Middle frontal gyrus (tissue), 1 donor: ENCODE measurements around the gene TFF2.

Experiments
- DNase-seq: peaks from one replicate; pipeline ENCODE4 v3.0.0-alpha.2; 2015; ENCODE audit warnings: low spot score; ENCODE audit errors: extremely low spot score

The TFF2 gene

DNA sequence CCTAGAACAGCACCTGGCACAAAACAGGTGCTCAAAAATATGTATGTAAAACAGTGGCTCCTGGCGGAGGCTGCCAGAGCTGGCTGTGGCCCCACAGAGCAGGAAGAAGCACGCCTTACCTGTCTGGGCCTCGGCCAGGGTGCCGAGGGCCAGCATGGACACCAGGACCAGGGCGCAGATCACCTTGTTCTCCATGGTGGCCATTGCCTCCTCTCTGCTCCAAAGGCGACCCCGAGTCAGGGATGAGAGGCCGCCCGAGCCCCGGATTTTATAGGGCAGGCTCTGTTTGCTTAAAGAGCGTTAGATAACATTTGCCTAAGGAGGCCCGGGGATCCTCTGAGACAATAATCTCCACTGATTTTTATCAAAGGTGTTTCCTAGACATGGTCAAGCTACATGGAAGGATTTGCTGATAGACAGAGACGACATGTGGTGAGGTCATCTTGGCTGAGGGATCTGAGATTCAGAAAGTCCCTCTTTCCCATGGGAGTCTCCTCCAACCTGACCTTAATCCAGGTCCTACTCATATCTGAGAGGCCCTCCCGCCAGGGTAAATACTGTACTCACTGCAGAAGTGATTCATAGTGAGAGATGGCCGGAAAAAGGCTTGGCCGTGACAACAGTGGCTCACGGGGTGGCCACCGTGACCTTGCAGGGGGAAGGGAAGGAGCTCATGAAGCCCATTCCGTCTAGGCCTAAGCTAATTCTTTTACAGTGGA, 15.7 kb upstream of the TFF2 start, which contains the start of gene TFF1:
TSS of gene TFF1 (minus strand) at position 244 of the 719 bp plus-strand sequence. CDS start at position 204, 40 bp downstream.
- no peak for DNase-seq

DNA sequence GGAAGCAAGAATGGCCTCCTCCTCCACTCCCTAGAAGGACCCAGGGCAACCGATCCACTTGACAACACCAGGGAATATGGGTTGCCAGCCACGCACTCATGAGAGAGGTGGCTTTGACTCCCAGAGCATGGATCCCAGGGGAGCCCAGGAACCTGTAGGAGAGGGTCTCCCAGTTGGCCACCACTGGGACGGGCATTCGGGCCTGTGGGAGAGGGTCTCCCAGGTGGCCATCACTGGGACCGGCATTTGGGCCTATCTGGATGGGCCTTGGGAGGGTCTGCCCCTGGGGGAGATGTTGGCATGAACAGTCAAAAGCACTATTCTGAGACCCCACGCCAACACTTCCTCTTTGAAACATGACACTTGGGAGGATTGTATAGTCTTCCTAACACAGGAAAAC, 15.0 kb upstream of the TFF2 start:
- no peak for DNase-seq

GRCh38 chr21:42364304-42364865, 13.6 kb upstream of the TFF2 start:
- no peak for DNase-seq

DNA sequence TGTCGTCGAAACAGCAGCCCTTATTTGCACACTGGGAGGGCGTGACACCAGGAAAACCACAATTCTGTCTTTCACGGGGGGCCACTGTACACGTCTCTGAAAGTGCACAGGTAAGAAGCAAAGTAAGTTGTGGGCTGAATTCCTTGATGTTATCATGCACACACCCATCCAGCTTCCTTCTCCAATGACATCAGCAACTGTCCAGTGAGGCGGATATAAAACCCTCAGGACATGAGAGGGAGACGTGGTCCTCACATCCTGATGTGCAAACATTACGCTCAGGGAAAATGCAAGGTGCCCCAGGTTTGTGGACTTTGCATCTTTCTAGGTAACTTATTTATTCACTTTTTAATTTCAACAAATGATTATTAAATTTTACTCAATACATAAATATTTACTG, 12.5 kb upstream of the TFF2 start:
- DNase-seq = no peak

DNA sequence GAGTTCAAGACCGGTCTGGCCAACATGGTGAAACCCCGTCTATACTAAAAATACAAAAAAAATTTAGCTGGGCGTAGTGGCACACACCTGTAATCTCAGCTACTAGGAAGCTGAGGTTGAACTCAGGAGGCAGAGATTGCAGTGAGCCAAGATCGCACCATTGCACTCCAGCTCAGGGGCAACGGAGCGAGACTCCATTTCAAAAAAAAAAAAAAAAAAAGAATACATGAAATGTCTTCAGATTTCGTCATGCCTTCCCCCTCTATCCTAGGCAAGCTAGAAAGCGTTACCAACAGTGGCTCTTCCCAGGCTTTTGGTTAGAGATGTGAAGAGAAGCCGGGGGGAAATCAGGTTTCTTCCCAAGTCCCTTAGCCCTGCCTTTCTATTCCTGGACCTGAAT, 11.9 kb upstream of the TFF2 start:
- DNase-seq = no peak

DNA sequence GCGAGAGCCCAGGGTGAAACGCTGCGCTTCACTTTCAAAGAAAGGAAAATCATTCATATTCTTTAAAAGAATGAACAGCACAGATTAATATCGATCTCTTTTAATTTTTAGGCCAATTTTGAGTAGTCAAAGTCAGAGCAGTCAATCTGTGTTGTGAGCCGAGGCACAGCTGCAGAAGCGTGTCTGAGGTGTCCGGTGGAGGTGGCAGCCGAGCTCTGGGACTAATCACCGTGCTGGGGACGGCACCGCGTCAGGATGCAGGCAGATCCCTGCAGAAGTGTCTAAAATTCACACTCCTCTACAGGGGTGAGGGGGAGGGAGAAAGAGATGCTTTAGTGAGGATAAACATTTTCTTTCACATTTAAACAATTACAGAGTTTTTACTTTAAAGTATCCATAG, 11.4 kb upstream of the TFF2 start:
- no peak for DNase-seq

GRCh38 chr21:42361286-42361685, 10.5 kb upstream of the TFF2 start:
- DNase-seq = no peak

- DNase-seq = no peak
Observed at GRCh38 chr21:42360317-42360716, 9.5 kb upstream of the TFF2 start.

GRCh38 chr21:42358937-42359336, 8.1 kb upstream of the TFF2 start:
- DNase-seq = no peak

DNA sequence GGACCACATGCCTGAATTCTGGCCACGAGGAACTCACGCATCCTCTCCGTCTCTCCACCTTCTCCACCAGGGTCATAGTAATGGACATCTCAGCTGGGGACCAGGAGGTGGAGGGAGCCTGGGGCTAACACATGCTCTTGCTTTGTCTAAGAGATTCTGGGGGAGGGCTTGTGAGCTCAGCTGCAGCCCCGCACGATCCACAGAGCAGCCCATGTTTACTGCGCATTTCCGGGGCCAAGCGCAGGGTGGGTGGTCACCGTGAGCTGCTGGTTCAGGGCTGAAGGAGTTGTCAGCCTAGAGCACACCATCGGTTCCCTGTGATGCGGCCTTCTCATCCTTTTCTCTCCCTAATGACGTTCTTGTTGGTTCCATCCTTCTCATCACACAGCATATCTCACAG, 7.5 kb upstream of the TFF2 start:
- no peak for DNase-seq

DNA sequence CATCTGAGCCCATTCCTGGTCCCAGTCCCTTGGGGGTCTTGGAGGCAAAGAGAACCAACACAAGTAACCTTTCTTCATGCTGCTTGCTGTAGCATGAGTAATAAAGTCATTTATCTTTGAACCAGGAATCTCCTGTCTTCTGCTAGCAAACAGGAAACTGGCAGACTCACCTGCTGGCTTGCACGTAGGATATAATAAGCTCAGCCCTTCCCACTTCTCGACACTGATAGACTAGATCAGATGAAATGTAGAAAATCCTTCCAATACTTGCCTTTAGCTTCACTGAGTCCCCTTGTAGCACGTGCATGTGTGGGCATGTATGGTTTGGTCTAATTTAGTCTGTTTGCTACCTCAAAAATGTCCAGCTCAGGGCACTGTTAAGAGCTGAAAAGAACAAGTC, 6.5 kb upstream of the TFF2 start:
- no peak for DNase-seq

GRCh38 chr21:42356650-42357049, 5.9 kb upstream of the TFF2 start:
- DNase-seq = no peak

DNA sequence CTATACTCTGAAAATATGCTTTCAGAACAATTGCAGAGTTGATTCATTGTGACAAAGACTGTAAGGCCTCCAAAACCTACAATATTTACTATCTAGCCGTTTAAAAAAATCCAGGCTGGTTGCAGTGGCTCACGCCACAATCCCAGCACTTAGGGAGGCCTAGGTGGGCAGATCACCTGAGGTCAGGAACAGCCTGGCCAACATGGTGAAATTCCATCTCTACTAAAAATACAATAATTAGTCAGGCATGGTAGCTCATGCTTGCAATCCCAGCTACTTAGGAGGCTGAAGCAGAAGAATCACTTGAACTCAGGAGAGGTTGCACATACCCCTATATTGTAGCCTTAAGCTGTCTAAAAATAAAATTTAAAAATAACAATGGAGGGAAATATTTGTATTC, 5.3 kb upstream of the TFF2 start:
- no peak for DNase-seq

- DNase-seq = no peak
Observed at GRCh38 chr21:42353623-42354022, 2.8 kb upstream of the TFF2 start.

- no peak for DNase-seq
Observed at GRCh38 chr21:42352441-42353095, 1.8 kb upstream of the TFF2 start.

DNA sequence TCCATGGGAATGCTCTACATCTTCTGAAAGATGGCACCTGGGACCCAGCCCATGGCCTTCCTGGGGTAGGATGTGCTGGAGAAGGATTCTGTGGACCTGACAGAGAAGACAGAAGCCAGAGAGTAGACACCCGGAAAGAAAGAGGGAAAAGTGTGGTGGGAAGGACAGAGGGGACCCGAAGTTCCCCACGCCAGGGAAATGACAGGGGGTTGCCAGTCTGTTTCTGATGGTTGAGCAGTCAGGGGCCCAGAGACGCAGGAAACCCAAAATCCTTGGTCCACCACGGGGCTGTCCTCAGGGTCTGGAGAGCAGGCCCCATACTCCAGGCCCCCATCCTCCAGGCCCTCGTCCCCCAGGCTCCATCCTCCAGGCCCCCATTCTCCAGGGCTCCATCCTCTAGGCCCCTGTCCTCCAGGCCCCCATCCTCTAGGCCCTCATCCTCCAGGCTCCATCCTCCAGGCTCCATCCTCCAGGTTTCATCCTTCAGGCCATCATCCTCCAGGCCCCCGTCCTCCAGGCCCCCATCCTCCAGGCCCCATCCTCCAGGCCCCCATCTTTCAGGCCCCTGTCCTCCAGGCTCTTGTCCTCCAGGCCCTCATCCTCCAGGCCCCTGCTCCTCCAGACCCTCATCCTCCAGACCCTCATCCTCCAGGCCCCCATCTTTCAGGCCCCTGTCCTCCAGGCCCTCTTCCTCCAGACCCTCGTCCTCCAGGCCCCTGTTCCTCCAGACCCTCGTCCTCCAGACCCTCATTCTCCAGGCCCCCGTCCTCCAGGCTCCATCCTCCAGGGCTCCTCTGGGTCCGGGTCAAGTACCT, 1.0 kb upstream of the TFF2 start:
- DNase-seq = no peak

DNA sequence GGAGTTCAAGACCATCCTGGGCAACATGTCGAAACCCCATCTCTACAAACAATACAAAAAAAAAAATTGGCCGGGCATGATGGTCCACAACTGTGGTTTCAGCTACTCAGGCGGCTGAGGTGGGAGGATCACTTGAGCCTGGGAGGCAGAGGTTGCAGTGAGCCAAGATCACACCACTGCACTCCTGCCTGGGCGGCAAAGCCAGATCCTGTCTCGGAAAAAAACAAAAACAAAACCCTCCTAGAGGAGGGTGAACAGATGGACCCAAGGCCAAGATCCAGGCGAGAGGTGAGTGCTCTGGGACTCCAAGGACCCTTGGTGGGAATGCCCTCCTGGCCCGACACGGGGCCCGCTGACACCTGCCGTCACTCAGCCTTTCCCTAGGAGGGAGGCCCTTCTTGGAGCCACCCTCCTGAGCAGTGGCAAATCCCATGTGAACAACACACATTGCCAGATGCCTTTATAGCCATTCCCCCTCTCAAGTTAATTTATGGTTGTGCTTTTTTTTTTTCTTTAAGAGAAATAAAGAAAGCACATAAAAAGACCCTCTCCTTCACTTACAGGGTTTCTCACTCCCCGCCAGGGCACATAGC, 380 bp downstream of the TFF2 start:
- DNase-seq = no peak

DNA sequence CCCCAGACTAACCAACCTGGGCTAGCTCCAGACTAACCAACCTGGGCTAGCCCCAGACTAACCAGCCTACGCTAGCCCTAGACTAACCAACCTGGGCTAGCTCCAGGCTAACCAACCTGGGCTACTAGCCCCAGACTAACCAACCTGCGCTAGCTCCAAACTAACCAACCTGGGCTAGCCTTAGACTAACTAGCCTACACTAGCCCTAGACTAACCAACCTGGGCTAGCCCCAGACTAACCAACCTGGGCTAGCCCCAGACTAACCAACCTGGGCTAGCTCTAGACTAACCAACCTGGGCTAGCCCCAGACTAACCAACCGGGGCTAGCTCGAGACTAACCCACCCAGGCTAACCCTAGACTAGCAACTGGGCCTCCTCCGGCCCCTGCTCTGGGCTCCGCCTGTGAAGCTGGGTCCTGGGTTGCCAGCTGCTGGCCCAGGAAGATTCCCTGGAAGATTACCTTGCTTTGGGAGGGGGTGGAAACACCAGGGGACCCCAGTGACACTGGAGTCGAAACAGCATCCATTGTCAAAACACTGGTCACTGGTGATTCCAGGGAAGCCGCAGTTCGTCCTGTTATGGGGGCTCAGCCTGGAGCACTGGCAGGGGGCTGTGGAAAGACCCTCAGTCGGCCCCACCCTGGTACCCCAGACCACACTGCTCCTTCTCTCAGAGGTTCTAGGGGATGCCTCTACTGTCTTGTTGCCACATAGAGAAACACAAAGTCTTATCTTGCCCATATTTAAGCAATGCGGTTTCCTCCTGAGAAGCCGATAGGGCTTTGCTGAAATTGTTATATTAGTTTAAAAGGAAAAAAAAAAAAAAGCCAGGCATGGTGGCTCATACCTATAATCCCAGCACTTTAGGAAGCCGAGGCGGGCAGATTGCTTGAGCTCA, 1.1 kb downstream of the TFF2 start:
- DNase-seq = no peak

DNA sequence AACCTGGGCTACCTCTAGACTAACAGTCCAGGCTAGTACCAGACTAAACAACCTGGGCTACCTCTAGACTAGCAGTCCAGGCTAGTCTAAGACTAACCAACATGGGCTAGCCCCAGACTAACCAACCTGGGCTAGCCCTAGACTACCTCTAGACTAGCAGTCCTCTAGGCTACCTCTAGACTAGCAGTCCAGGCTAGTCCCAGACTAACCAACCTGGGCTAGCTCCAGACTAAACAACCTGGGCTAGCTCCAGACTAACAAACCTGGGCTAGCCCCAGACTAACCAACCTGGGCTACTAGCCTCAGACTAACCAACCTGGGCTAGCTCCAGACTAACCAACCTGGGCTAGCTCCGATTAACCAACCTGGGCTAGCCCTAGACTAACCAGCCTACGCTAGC, 2.0 kb downstream of the TFF2 start:
- DNase-seq = no peak

GRCh38 chr21:42347601-42348327, 3.0 kb downstream of the TFF2 start:
- DNase-seq = no peak
